Endothelial cell (in vitro differentiated cells): ENCODE measurements around the gene DACH1. TPM values are rescaled to one million over a fixed set of nuclear protein-coding genes. Genes with fewer than 3 reads are reported as not detected.
A peak's percentile ranks its signal among the peaks of the same experiment; 100 is the strongest.

Experiments
- DNase-seq: peaks from one replicate; pipeline ENCODE4 v3.0.0; 2021; ENCODE audit warnings: low spot score
- H3K27ac Mint-ChIP-seq: one replicate; pipeline ENCODE4 v1.8.0; 2021; ENCODE audit warnings: mixed read lengths, inconsistent platforms; ENCODE audit not compliant: unreplicated experiment
- H3K27me3 Mint-ChIP-seq: one replicate; pipeline ENCODE4 v1.8.0; 2021; ENCODE audit warnings: mild to moderate bottlenecking, moderate library complexity, mixed read lengths, inconsistent platforms; ENCODE audit not compliant: unreplicated experiment
- H3K36me3 Mint-ChIP-seq: one replicate; pipeline ENCODE4 v1.8.0; 2021; ENCODE audit warnings: mild to moderate bottlenecking, low read depth, mixed read lengths, inconsistent platforms; ENCODE audit not compliant: unreplicated experiment
- H3K4me1 Mint-ChIP-seq: one replicate; pipeline ENCODE4 v1.8.0; 2021; ENCODE audit warnings: mild to moderate bottlenecking, mixed read lengths, inconsistent platforms; ENCODE audit not compliant: unreplicated experiment
- H3K4me3 Mint-ChIP-seq: one replicate; pipeline ENCODE4 v1.8.0; 2021; ENCODE audit warnings: mild to moderate bottlenecking, mixed read lengths, inconsistent platforms; ENCODE audit not compliant: unreplicated experiment
- H3K9me3 Mint-ChIP-seq: one replicate; pipeline ENCODE4 v1.8.0; 2021; ENCODE audit warnings: mixed read lengths, inconsistent platforms; ENCODE audit not compliant: unreplicated experiment
- total RNA-seq: library from RNA; stranded (reverse); fragmentation: NEBNext Ultra II Directional; extraction: Animal tissue kit (Norgen Biotek cat#: 25700); gene quantifications from one replicate; pipeline ENCODE4 v1.2.1, GENCODE V29; 2021; ENCODE audit not compliant: unreplicated experiment
- TF ChIP-seq, protein P1 (sequence below): fragments of 200-600 bp; sonication (generic); IDR thresholded peaks from one replicate; pipeline ENCODE4 v1.5.0; 2021; ENCODE audit warnings: antibody characterized with exemption; ENCODE audit not compliant: unreplicated experiment

The DACH1 gene
- total RNA-seq, 1 donor from 2014 or later = 36.4 TPM

GRCh38 chr13:71828564-71828963 lies 38.4 kb downstream of the DACH1 start:
- Mint-ChIP-seq H3K27me3 (no peaks in the 10 kb centered on the region), H3K36me3 (no peaks in the 10 kb centered on the region), H3K9me3 (no peaks in the 10 kb centered on the region), H3K4me1 (peaks cover 20% of the 10 kb centered on the region), H3K27ac (peak overlapping the region; percentile 1), H3K4me3 (no peak overlapping the region)
- DNase-seq = no peak
- TF ChIP-seq, protein P1, sequence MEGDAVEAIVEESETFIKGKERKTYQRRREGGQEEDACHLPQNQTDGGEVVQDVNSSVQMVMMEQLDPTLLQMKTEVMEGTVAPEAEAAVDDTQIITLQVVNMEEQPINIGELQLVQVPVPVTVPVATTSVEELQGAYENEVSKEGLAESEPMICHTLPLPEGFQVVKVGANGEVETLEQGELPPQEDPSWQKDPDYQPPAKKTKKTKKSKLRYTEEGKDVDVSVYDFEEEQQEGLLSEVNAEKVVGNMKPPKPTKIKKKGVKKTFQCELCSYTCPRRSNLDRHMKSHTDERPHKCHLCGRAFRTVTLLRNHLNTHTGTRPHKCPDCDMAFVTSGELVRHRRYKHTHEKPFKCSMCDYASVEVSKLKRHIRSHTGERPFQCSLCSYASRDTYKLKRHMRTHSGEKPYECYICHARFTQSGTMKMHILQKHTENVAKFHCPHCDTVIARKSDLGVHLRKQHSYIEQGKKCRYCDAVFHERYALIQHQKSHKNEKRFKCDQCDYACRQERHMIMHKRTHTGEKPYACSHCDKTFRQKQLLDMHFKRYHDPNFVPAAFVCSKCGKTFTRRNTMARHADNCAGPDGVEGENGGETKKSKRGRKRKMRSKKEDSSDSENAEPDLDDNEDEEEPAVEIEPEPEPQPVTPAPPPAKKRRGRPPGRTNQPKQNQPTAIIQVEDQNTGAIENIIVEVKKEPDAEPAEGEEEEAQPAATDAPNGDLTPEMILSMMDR = no peak

- no peak for DNase-seq
- no peaks in the 10 kb centered on the region for H3K27me3 Mint-ChIP-seq
- TF ChIP-seq, protein P1 = no peak
- no peaks in the 10 kb centered on the region for H3K9me3 Mint-ChIP-seq
- H3K36me3 Mint-ChIP-seq = no peaks in the 10 kb centered on the region
- H3K4me3 Mint-ChIP-seq = no peak overlapping the region
- H3K4me1 Mint-ChIP-seq = peaks cover 20% of the 10 kb centered on the region
- no peak overlapping the region for H3K27ac Mint-ChIP-seq
These were observed 38.9 kb downstream of the DACH1 start for GRCh38 chr13:71828117-71828516.

- no peak overlapping the region for H3K27ac Mint-ChIP-seq
- H3K4me1 Mint-ChIP-seq = peaks cover 20% of the 10 kb centered on the region
- TF ChIP-seq, protein P1 = no peak
- H3K36me3 Mint-ChIP-seq = no peaks in the 10 kb centered on the region
- no peak overlapping the region for H3K4me3 Mint-ChIP-seq
- no peak for DNase-seq
- no peaks in the 10 kb centered on the region for H3K27me3 Mint-ChIP-seq
- H3K9me3 Mint-ChIP-seq = no peaks in the 10 kb centered on the region
These were observed 39.8 kb downstream of the DACH1 start for GRCh38 chr13:71827241-71827640.

DNA sequence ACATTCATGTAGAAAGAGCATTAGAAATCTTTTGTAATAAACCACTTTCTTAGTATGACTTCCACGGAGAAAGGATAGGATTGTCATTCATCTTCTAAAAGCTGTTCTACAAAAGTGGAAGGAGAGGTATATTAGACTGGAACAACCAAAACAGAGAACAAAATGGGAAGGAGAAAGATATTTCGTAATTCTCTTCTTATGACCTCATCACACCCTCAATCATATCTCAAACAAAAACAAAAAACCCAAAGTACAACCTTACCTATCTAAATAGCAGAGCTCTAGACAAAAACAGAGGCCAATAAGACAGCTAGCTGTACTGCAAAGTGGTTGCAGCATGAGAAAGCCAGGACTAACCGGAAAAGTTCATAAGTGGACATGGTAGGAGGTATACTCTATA lies 46.3 kb downstream of the DACH1 start:
- Mint-ChIP-seq H3K9me3 (no peaks in the 10 kb centered on the region), H3K27ac (no peak overlapping the region), H3K4me1 (peaks cover 12% of the 10 kb centered on the region), H3K4me3 (no peak overlapping the region), H3K36me3 (no peaks in the 10 kb centered on the region), H3K27me3 (no peaks in the 10 kb centered on the region)
- TF ChIP-seq, protein P1 = no peak
- DNase-seq = no peak

- Mint-ChIP-seq H3K9me3 (no peaks in the 10 kb centered on the region), H3K27ac (no peak overlapping the region), H3K27me3 (no peaks in the 10 kb centered on the region), H3K36me3 (no peaks in the 10 kb centered on the region), H3K4me1 (peaks cover 14% of the 10 kb centered on the region), H3K4me3 (no peak overlapping the region)
- DNase-seq = no peak
- TF ChIP-seq, protein P1 = no peak
These were observed 49.7 kb downstream of the DACH1 start for GRCh38 chr13:71817335-71817734.
